Right ventricle myocardium inferior (tissue), 1 donor: ENCODE data around the gene PPFIBP2. TPM values are rescaled to one million over a fixed set of nuclear protein-coding genes. Genes with fewer than 3 reads are reported as not detected.

Source experiments
- ATAC-seq: fragments of 200-7000 bp; cut with Tn5 transposase; one replicate; pipeline ENCODE4 v1.9.1; 2020; ENCODE audit warnings: mild to moderate bottlenecking, moderate library complexity
- DNase-seq: peaks from one replicate; pipeline ENCODE4 v3.0.0; 2021; ENCODE audit errors: missing footprints
- intact Hi-C: fragments of 100-400 bp; cut with DNase I; formaldehyde crosslinking; loops from one replicate; pipeline ENCODE4 v1.11.0; 2022
- total RNA-seq: library from RNA; stranded (reverse); fragmentation: NEBNext Ultra II Directional; extraction: Animal tissue kit (Norgen Biotek cat#: 25700); gene quantifications from one replicate; pipeline ENCODE4 v1.2.1, GENCODE V29; 2021
- donor health status: DM: no; HTN: yes; CAD: no; lungs with severe emphysema.

Gene PPFIBP2
- total RNA-seq, 1 donor from 2014 or later: 21.4 TPM

- DNase-seq (no peak), ATAC-seq (no peak)
- intact Hi-C loops: no loop called here
Measured at GRCh38 chr11:7606496-7606895, 92.7 kb downstream of the PPFIBP2 start.

- intact Hi-C loops: no loop called here
- ATAC-seq (no peak), DNase-seq (no peak)
Measured at GRCh38 chr11:7609015-7609414, 95.2 kb downstream of the PPFIBP2 start.

- ATAC-seq (no peak), DNase-seq (no peak)
- intact Hi-C loops: no loop called here
Measured at GRCh38 chr11:7609521-7609920, 95.7 kb downstream of the PPFIBP2 start.

- intact Hi-C loops: no loop called here
- DNase-seq: no peak
- no peak for ATAC-seq
Measured at GRCh38 chr11:7610393-7610792, 96.6 kb downstream of the PPFIBP2 start.

GRCh38 chr11:7611411-7611810 lies 97.6 kb downstream of the PPFIBP2 start:
- intact Hi-C loops: no loop called here
- ATAC-seq (no peak), DNase-seq (no peak)

GRCh38 chr11:7612056-7612660 lies 98.4 kb downstream of the PPFIBP2 start:
- no peak for DNase-seq
- intact Hi-C loops: no loop called here
- no peak for ATAC-seq

- DNase-seq (no peak), ATAC-seq (peak; percentile 21)
- intact Hi-C loops: no loop called here
Measured at GRCh38 chr11:7612661-7613393, 99.0 kb downstream of the PPFIBP2 start.

- no peak for ATAC-seq
- intact Hi-C loops: no loop called here
- no peak for DNase-seq
Measured at GRCh38 chr11:7613394-7613720, 99.6 kb downstream of the PPFIBP2 start.

GRCh38 chr11:7614656-7615055 lies 100.9 kb downstream of the PPFIBP2 start:
- intact Hi-C loops: no loop called here
- ATAC-seq: no peak
- DNase-seq: no peak

- intact Hi-C loops: no loop called here
- DNase-seq (no peak), ATAC-seq (no peak)
Measured at GRCh38 chr11:7617032-7617431, 103.2 kb downstream of the PPFIBP2 start.

- no peak for ATAC-seq
- intact Hi-C loops: no loop called here
- no peak for DNase-seq
Measured at GRCh38 chr11:7619322-7619721, 105.5 kb downstream of the PPFIBP2 start.

- intact Hi-C loops: no loop called here
- DNase-seq (no peak), ATAC-seq (no peak)
Measured at GRCh38 chr11:7621090-7621489, 107.3 kb downstream of the PPFIBP2 start.

GRCh38 chr11:7621554-7621953 lies 107.8 kb downstream of the PPFIBP2 start:
- DNase-seq: no peak
- ATAC-seq: no peak
- intact Hi-C loops: no loop called here

- no peak for DNase-seq
- no peak for ATAC-seq
- intact Hi-C loops: no loop called here
Measured at GRCh38 chr11:7622721-7623120, 108.9 kb downstream of the PPFIBP2 start.

- DNase-seq: no peak
- no peak for ATAC-seq
- intact Hi-C loops: no loop called here
Measured at GRCh38 chr11:7628660-7629059, 114.9 kb downstream of the PPFIBP2 start.

- DNase-seq (no peak), ATAC-seq (peak; percentile 51)
- intact Hi-C loops: no loop called here
Measured at GRCh38 chr11:7630002-7630401, 116.2 kb downstream of the PPFIBP2 start.

- no peak for DNase-seq
- ATAC-seq: no peak
- intact Hi-C loops: no loop called here
Measured at GRCh38 chr11:7632211-7632610, 118.4 kb downstream of the PPFIBP2 start.

- ATAC-seq (no peak), DNase-seq (no peak)
- intact Hi-C loops: loop anchor here (5.0 kb wide), 1 partner anchor 58 kb away; no protein-coding TSS in a partner anchor
Measured at GRCh38 chr11:7635137-7635536, 121.3 kb downstream of the PPFIBP2 start.

- intact Hi-C loops: loop anchor here (5.0 kb wide), 1 partner anchor 58 kb away; no protein-coding TSS in a partner anchor
- ATAC-seq (no peak), DNase-seq (no peak)
Measured at GRCh38 chr11:7635708-7636107, 121.9 kb downstream of the PPFIBP2 start.

- intact Hi-C loops: loop anchor here (5.0 kb wide), 1 partner anchor 59 kb away; no protein-coding TSS in a partner anchor
Measured at GRCh38 chr11:7636350-7636749, 122.6 kb downstream of the PPFIBP2 start.

More at GRCh38 chr11:7636350-7636749, 122.6 kb downstream of the PPFIBP2 start:
- DNase-seq (no peak), ATAC-seq (no peak)
